Trophoblast cell (in vitro differentiated cells and primary cell): ENCODE results near the gene LAG3.
A peak's percentile ranks its signal among the peaks of the same experiment; 100 is the strongest.

Experiments used
- DNase-seq, 2 donors: peaks; one replicate each; pipeline ENCODE4 v3.0.0-alpha.2; 2016
- H2AFZ ChIP-seq: 2 replicates; pipeline ENCODE4 v1.6.1; 2013; ENCODE audit warnings: low read length, moderate library complexity, mild to moderate bottlenecking; ENCODE audit not compliant: insufficient read depth, poor library complexity
- H2AK5ac ChIP-seq: 2 replicates; pipeline ENCODE4 v1.6.1; 2013; ENCODE audit warnings: mild to moderate bottlenecking, low read length
- H2BK120ac ChIP-seq: 2 replicates; pipeline ENCODE4 v1.6.1; 2013; ENCODE audit warnings: low read length, mild to moderate bottlenecking, moderate library complexity; ENCODE audit not compliant: insufficient read depth, poor library complexity
- H2BK12ac ChIP-seq: 2 replicates; pipeline ENCODE4 v1.6.1; 2013; ENCODE audit warnings: mild to moderate bottlenecking, low read length, moderate library complexity
- H2BK5ac ChIP-seq: 2 replicates; pipeline ENCODE4 v1.6.1; 2013; ENCODE audit warnings: low read length, low read depth, moderate library complexity, mild to moderate bottlenecking; ENCODE audit not compliant: poor library complexity
- H3K14ac ChIP-seq: 2 replicates; pipeline ENCODE4 v1.6.1; 2013; ENCODE audit warnings: mild to moderate bottlenecking, low read length
- H3K18ac ChIP-seq: 2 replicates; pipeline ENCODE4 v1.6.1; 2013; ENCODE audit warnings: mild to moderate bottlenecking, low read length
- H3K23ac ChIP-seq: 2 replicates; pipeline ENCODE4 v1.6.1; 2013; ENCODE audit warnings: low read length
- H3K27ac ChIP-seq: 2 replicates; pipeline ENCODE4 v1.5.1; 2013; ENCODE audit warnings: low read depth, mild to moderate bottlenecking, inconsistent platforms, low read length, moderate library complexity
- H3K27me3 ChIP-seq: 2 replicates; pipeline ENCODE4 v1.6.1; 2013; ENCODE audit warnings: inconsistent platforms, mild to moderate bottlenecking, low read length, moderate library complexity; ENCODE audit not compliant: insufficient read depth
- H3K36me3 ChIP-seq, 2 experiments: 1 replicate in 1 of 2; 2 replicates in 1 of 2; pipeline ENCODE4 v1.6.1; 2013; ENCODE audit warnings: low read length in 2 of 2, mild to moderate bottlenecking in 2 of 2, moderate library complexity in 1 of 2; ENCODE audit not compliant: insufficient read depth in 2 of 2, control insufficient read depth in 1 of 2
- H3K4ac ChIP-seq: 2 replicates; pipeline ENCODE4 v1.6.1; 2013; ENCODE audit warnings: low read depth, mild to moderate bottlenecking, low read length, moderate library complexity
- H3K4me1 ChIP-seq, 2 experiments: 1 replicate in 1 of 2; 2 replicates in 1 of 2; pipeline ENCODE4 v1.6.1; 2013; ENCODE audit warnings: low read length in 2 of 2, mild to moderate bottlenecking in 2 of 2, moderate library complexity in 1 of 2; ENCODE audit not compliant: insufficient read depth in 2 of 2, control insufficient read depth in 1 of 2
- H3K4me2 ChIP-seq: 2 replicates; pipeline ENCODE4 v1.6.1; 2013; ENCODE audit warnings: inconsistent platforms, mild to moderate bottlenecking, low read length, moderate library complexity
- H3K4me3 ChIP-seq: 2 replicates; pipeline ENCODE4 v1.5.1; 2013; ENCODE audit warnings: mild to moderate bottlenecking, low read depth, low read length, inconsistent platforms
- H3K79me1 ChIP-seq: one replicate; pipeline ENCODE4 v1.6.1; 2013; ENCODE audit warnings: low read length
- H3K79me2 ChIP-seq: 2 replicates; pipeline ENCODE4 v1.6.1; 2013; ENCODE audit warnings: low read length, mild to moderate bottlenecking; ENCODE audit not compliant: control insufficient read depth, insufficient read depth, poor library complexity
- H3K9ac ChIP-seq: 2 replicates; pipeline ENCODE4 v1.6.1; 2013; ENCODE audit warnings: mild to moderate bottlenecking, low read length
- H3K9me3 ChIP-seq: 2 replicates; pipeline ENCODE4 v1.6.1; 2013; ENCODE audit warnings: low read depth, mild to moderate bottlenecking, control low read depth, inconsistent platforms, low read length; ENCODE audit not compliant: insufficient read depth
- H4K12ac ChIP-seq: 2 replicates; pipeline ENCODE4 v1.6.1; 2013; ENCODE audit warnings: low read depth, mild to moderate bottlenecking, low read length, moderate library complexity
- H4K8ac ChIP-seq: 2 replicates; pipeline ENCODE4 v1.6.1; 2013; ENCODE audit warnings: low read depth, mild to moderate bottlenecking, low read length, moderate library complexity
- H4K91ac ChIP-seq: one replicate; pipeline ENCODE4 v1.6.1; 2013; ENCODE audit warnings: low read depth, mild to moderate bottlenecking, low read length, moderate library complexity
- WGBS: extraction: QIAGEN DNeasy Blood & Tissue Kit; methylation state at CpG from one replicate; pipeline ENCODE4 v1.1.7; 2013; ENCODE audit warnings: missing lambda C conversion rate; ENCODE audit not compliant: insufficient read length, insufficient coverage; ENCODE audit errors: extremely low coverage; 5-methylcytosine and 5-hydroxymethylcytosine counted together

The LAG3 gene

DNA sequence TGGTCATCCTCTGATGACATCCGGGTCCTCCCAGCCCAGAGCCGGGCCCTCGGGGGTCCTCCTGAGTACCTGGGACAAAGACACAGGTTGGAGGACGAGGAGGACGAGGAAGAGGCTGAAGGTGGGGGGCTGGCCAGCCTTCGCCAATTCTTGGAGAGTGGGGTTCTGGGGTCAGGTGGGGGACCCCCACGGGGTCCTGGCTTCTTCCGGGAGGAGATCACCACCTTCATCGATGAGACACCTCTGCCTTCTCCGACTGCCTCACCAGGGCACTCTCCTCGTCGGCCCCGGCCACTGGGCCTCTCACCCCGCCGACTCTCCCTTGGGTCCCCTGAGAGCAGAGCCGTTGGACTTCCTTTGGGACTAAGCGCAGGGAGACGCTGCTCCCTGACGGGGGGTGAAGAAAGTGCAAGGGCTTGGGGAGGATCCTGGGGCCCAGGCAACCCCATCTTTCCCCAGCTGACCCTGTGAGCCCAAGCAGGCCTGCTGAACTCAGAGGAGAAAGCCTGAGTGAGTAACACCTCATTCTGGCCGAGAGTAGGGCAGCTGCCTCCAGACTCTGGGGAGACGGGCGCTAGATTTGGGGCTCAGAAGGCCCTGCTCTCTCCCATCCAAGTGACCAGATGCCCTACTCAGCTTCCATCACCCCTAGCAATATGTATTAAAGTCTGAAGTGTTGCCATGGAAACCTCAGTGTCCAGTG, 54.6 kb downstream of the LAG3 start:
- Histone ChIP-seq H3K18ac (no peak overlapping the region), H3K27me3 (no peaks in the 10 kb centered on the region), H2BK12ac (no peak overlapping the region), H4K12ac (no peak overlapping the region), H3K36me3 (peaks cover 17 to 21% of the 10 kb centered on the region in 2 experiments), H3K4ac (no peak overlapping the region), H4K8ac (no peak overlapping the region), H2AK5ac (no peak overlapping the region), H3K4me2 (peak overlapping the region; percentile 25), H3K9ac (no peak overlapping the region), H2BK5ac (no peak overlapping the region), H3K4me1 (peaks cover 8 to 29% of the 10 kb centered on the region in 2 experiments), H2BK120ac (no peak overlapping the region), H3K14ac (no peak overlapping the region), H3K9me3 (no peaks in the 10 kb centered on the region), H3K79me1 (peaks cover 11% of the 10 kb centered on the region), H3K23ac (no peak overlapping the region), H4K91ac (no peak overlapping the region), H3K4me3 (no peak overlapping the region), H2AFZ (no peak overlapping the region), H3K79me2 (peaks cover 8% of the 10 kb centered on the region), H3K27ac (no peak overlapping the region)
- WGBS, result no CpG with 5 or more reads among the region's 22 CpGs
- DNase-seq, result no peak

DNA sequence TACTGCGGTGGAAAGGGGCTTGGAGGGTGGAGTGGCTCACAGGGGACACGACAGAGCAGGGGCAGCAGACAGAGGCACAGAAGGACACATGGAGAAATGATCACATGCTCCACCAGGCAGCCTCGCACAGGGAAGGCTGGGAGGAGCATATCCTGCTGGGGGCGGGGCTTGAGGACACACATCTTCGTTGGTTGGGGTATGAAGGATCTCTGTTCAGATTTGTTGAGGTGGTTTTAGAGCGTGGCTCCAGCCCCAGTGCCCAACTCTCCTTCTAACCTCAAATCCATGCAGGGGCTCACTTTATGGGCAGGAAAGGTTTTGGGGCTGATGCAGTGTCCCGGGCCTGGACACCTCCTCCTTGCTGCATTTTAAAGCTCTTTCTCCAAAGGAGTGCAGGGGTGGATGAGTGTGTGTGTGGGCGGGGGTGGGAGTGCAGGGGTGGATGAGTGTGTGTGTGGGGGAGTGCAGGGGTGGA, 55.2 kb downstream of the LAG3 start:
- Histone ChIP-seq H2BK12ac (no peak overlapping the region), H3K4me2 (peak overlapping the region; percentile 25), H3K27ac (no peak overlapping the region), H3K27me3 (no peaks in the 10 kb centered on the region), H3K14ac (no peak overlapping the region), H3K4me1 (peaks cover 4 to 23% of the 10 kb centered on the region in 2 experiments), H3K23ac (no peak overlapping the region), H2BK5ac (no peak overlapping the region), H4K8ac (no peak overlapping the region), H4K12ac (no peak overlapping the region), H3K18ac (no peak overlapping the region), H3K4ac (no peak overlapping the region), H2AFZ (no peak overlapping the region), H3K9ac (no peak overlapping the region), H3K79me2 (peaks cover 8% of the 10 kb centered on the region), H3K79me1 (peaks cover 10% of the 10 kb centered on the region), H4K91ac (no peak overlapping the region), H2AK5ac (no peak overlapping the region), H3K4me3 (no peak overlapping the region), H2BK120ac (no peak overlapping the region), H3K36me3 (peaks cover 21 to 25% of the 10 kb centered on the region in 2 experiments), H3K9me3 (no peaks in the 10 kb centered on the region)
- WGBS, result no CpG with 5 or more reads among the region's 8 CpGs
- peak in 1 of 2 donors; percentile 33 for DNase-seq
